A673 (cell line): Measurements from ENCODE around the gene MRPL53. TPM values are rescaled to one million over a fixed set of nuclear protein-coding genes. Genes with fewer than 3 reads are reported as not detected.

Experiments used
- BruUV-seq: library from RNA; stranded (reverse); fragments of 400-500 nt; replicated peaks from 2 replicates; lab custom pipeline; 2021; lab: Mats Ljungman, UMichigan
- CTCF ChIA-PET: fragments of 300-600 bp; sonication (Branson Sonifier 250); formaldehyde crosslinking; loops from one replicate; lab custom pipeline; 2022; ENCODE audit warnings: antibody characterized with exemption; lab: Charles Lee
- POLR2A ChIA-PET: fragments of 300-600 bp; sonication (Branson Sonifier 250); formaldehyde crosslinking; loops from one replicate; lab custom pipeline; 2022; ENCODE audit warnings: antibody characterized with exemption; ENCODE audit not compliant: low non-redundant PET; lab: Charles Lee
- DNase-seq: peaks from one replicate; pipeline ENCODE4 v3.0.0-alpha.2; 2015; ENCODE audit warnings: low spot score
- H3K27ac ChIP-seq: fragments of 200-600 bp; sonication (generic); 2 replicates; pipeline ENCODE4 v1.5.1; 2016; ENCODE audit warnings: mixed run types, low read depth, mild to moderate bottlenecking, mixed read lengths, antibody characterized with exemption, low read length; ENCODE audit not compliant: poor library complexity, severe bottlenecking
- H3K27me3 ChIP-seq: fragments of 200-600 bp; sonication (generic); replicated peaks from 2 replicates; pipeline ENCODE4 v1.6.1; 2017; ENCODE audit warnings: mixed run types, low read depth, mild to moderate bottlenecking, mixed read lengths, antibody characterized with exemption, low read length; ENCODE audit not compliant: insufficient read depth, poor library complexity
- H3K36me3 ChIP-seq: fragments of 200-600 bp; sonication (generic); 2 replicates; pipeline ENCODE4 v1.6.1; 2016; ENCODE audit warnings: mixed run types, mild to moderate bottlenecking, mixed read lengths, antibody characterized with exemption, low read length; ENCODE audit not compliant: insufficient read depth, poor library complexity, severe bottlenecking
- H3K4me1 ChIP-seq: fragments of 200-600 bp; sonication (generic); 2 replicates; pipeline ENCODE4 v1.6.1; 2017; ENCODE audit warnings: mixed run types, mild to moderate bottlenecking, mixed read lengths, antibody characterized with exemption, low read length; ENCODE audit not compliant: insufficient read depth, poor library complexity, severe bottlenecking
- H3K4me3 ChIP-seq: fragments of 200-600 bp; sonication (generic); 2 replicates; pipeline ENCODE4 v1.5.1; 2016; ENCODE audit warnings: low read depth, mixed run types, mild to moderate bottlenecking, mixed read lengths, low read length; ENCODE audit not compliant: poor library complexity, severe bottlenecking
- H3K9me3 ChIP-seq: fragments of 200-600 bp; sonication (generic); 2 replicates; pipeline ENCODE4 v1.6.1; 2016; ENCODE audit warnings: mixed run types, low read depth, mild to moderate bottlenecking, mixed read lengths, antibody characterized with exemption, low read length; ENCODE audit not compliant: poor library complexity, severe bottlenecking
- EZH2 ChIP-seq: fragments of 200-600 bp; sonication (generic); IDR thresholded peaks from 2 replicates; pipeline ENCODE4 v1.6.1; 2017; ENCODE audit warnings: borderline replicate concordance, low read depth, mild to moderate bottlenecking, mixed read lengths, antibody characterized with exemption, low read length; ENCODE audit not compliant: poor library complexity, severe bottlenecking
- intact Hi-C: fragments of 100-400 bp; cut with micrococcal nuclease; formaldehyde crosslinking; loops from one replicate; pipeline ENCODE4 v1.10.0; 2022; ENCODE audit not compliant: unreplicated experiment
- total RNA-seq: library from RNA; stranded (reverse); gene quantifications from 2 replicates; pipeline ENCODE4 v1.2.3, GENCODE V29; 2021
- TF ChIP-seq, protein P1 (sequence below): fragments of 300-800, 200-600 bp; sonication (generic); conservative IDR thresholded peaks from 2 replicates; pipeline ENCODE4 v1.5.1; 2017; ENCODE audit warnings: low read depth, mild to moderate bottlenecking, antibody characterized with exemption, low read length, moderate library complexity, mixed read lengths

The MRPL53 gene
- total RNA-seq, 1 experiment from 2014 or later: 104 TPM

DNA sequence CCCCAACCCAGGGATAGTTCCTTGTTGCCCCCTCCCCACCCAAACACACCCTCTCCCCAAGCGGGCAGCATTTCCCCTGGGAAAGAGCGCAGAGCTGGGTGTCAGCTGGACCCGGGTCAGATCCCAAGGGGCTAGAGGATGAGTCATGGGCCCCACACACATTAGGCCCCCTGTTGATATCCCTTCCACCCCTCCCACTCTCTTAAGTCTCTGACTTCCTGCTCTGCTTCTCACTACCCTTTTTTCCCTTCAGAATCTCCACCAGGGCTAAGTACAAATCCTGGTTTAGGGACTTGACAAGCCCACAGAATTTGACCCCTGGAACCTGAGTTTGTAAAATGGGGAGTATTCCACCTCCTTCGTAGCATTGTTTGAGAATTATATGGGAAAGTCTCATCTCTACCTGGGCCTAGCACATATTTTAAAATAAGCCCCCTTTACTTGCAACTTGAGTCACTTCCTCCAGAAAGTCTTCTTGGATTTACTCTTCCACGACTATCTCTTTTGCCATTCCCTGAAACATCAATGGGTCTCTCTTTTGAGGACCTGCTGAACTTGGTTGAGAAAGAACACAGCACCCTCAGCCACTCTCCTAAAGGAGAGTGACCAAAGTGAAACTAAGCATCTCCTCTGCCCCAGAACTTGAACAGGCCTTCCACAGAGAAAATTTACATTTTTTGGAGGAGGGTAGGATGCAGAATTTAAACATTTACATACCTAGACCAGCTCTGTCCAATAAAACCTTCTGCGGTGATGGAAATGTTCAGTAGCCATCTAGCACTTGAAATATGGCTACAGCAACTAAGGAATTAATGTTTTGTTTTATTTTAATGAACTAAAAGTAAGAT is 35.4 kb downstream of the MRPL53 start:
- BruUV-seq: no TSS peak
- TF ChIP-seq, protein P1, sequence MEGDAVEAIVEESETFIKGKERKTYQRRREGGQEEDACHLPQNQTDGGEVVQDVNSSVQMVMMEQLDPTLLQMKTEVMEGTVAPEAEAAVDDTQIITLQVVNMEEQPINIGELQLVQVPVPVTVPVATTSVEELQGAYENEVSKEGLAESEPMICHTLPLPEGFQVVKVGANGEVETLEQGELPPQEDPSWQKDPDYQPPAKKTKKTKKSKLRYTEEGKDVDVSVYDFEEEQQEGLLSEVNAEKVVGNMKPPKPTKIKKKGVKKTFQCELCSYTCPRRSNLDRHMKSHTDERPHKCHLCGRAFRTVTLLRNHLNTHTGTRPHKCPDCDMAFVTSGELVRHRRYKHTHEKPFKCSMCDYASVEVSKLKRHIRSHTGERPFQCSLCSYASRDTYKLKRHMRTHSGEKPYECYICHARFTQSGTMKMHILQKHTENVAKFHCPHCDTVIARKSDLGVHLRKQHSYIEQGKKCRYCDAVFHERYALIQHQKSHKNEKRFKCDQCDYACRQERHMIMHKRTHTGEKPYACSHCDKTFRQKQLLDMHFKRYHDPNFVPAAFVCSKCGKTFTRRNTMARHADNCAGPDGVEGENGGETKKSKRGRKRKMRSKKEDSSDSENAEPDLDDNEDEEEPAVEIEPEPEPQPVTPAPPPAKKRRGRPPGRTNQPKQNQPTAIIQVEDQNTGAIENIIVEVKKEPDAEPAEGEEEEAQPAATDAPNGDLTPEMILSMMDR: no peak
- TF ChIP-seq EZH2: no peak
- Histone ChIP-seq H3K4me3 (no peak overlapping the region), H3K27me3 (no peaks in the 10 kb centered on the region), H3K9me3 (no peaks in the 10 kb centered on the region), H3K4me1 (peaks cover 43% of the 10 kb centered on the region), H3K36me3 (no peaks in the 10 kb centered on the region), H3K27ac (peak overlapping the region; percentile 25)
- peak; percentile 70 for DNase-seq
- intact Hi-C loops: no loop called here
- ChIA-PET CTCF (no interaction called here), POLR2A (no interaction called here)

DNA sequence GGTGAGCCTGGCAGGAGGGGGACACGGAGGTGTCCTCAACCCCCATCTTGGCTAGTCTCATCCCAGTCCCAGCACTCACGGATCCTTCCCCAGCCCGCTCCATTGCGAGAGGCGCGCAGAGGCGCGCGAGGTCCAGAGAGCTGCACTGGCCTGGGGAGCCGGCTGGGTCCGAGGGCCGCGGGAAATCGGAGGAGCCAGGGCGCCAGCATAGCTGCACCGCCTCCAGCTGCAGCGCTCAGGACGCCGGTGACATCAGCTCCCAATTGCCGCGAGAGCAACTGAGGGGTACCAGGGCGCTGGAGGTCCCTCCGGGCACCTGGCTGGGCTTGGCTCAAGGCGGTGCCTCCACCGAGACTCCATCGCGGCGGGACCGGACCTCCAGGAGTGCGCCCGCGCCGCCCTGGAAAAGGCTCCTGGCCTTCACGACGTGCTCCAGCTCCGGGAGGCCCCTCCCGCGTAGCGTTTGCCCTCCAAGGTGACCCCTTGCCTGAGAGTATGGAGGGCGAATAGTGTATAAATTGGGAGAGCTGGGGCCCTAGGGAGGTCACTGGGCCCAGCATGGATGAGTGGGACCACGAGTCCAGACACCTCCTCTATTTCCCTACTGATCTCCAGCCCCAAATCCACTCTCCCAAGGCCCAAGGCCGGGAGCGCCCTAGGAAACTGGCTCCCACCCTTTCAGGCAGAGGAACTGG is 36.2 kb downstream of the MRPL53 start:
- Histone ChIP-seq H3K27me3 (no peaks in the 10 kb centered on the region), H3K36me3 (peaks cover 6% of the 10 kb centered on the region), H3K4me3 (no peak overlapping the region), H3K9me3 (no peaks in the 10 kb centered on the region), H3K27ac (peak overlapping the region; percentile 25), H3K4me1 (peaks cover 43% of the 10 kb centered on the region)
- DNase-seq: no peak
- CTCF ChIA-PET: no interaction called here
- intact Hi-C loops: no loop called here
- TF ChIP-seq EZH2: no peak
- TF ChIP-seq, protein P1: no peak
- no TSS peak for BruUV-seq
- POLR2A ChIA-PET: no interaction called here

DNA sequence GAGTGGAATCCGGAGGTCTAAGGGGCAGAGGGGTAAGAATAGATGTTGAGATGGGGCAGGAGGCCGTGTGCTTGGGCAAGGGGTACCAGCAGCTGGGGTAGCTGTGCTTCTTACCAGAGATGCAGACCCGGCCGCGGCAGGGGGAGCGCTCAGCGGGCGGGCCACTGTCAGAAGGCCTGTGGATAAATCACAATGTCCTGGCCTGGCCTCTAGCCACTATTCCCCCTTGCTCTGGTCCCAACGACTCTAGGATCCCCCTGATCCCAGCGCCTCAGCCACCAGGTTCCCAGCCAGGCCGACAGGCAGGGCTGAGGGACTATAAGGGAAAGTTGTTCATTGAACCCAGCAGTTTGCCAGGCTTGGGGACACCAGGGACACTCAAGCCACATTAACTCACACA is 42.0 kb downstream of the MRPL53 start:
- Histone ChIP-seq H3K27me3 (no peaks in the 10 kb centered on the region), H3K4me1 (no peaks in the 10 kb centered on the region), H3K27ac (no peak overlapping the region), H3K4me3 (no peak overlapping the region), H3K36me3 (peaks cover 32% of the 10 kb centered on the region), H3K9me3 (no peaks in the 10 kb centered on the region)
- no peak for DNase-seq
- ChIA-PET CTCF (no interaction called here), POLR2A (no interaction called here)
- BruUV-seq: no TSS peak
- TF ChIP-seq, protein P1: no peak
- TF ChIP-seq EZH2: no peak
- intact Hi-C loops: no loop called here
